ENCODE data around the gene EPDR1. TPM values are rescaled to one million over a fixed set of nuclear protein-coding genes. Genes with fewer than 3 reads are reported as not detected.

EPDR1 gene
- total RNA-seq (2012; rRNA removed) (under 0.01 TPM in 1 of 2 replicates, not detected in the other), polyA plus RNA-seq (2012; rRNA removed) (0.09 TPM in 1 of 2 replicates, not detected in the other), Bru-seq, nascent RNA (percentile 6 among the genes with signal in this experiment), BruChase-seq, experiment 1, labeled RNA remaining after a 6-hour chase (percentile 5 among the genes with signal in this experiment), BruChase-seq, experiment 2, labeled RNA remaining after a 2-hour chase (percentile 6 among the genes with signal in this experiment)
- 0.04 TPM in 1 of 2 replicates, not detected in the other for polyA plus RNA-seq (2012; cell fraction: cytosol; rRNA removed)
- not detected in 2 replicates for polyA plus RNA-seq (2012; cell fraction: nucleus; rRNA removed; ENCODE audit: low replicate concordance)
- long read RNA-seq: 0 reads

GRCh38 chr7:37920305-37920848 lies at the start of gene EPDR1:
Gene EPDR1 (plus strand): TSS chr7:37920640. CDS start chr7:37920940, 300 bp downstream.
- CTCF ChIA-PET: no interaction called here
- Histone ChIP-seq H3K4ac (ENCODE audit: low read depth, low read length) (no peak within 1 kb of the TSS), H3K9ac (ENCODE audit: low read depth, low read length) (no peak within 1 kb of the TSS), H3K23ac (ENCODE audit: low read depth, low read length) (no peak within 1 kb of the TSS), H2BK15ac (ENCODE audit: low read depth, low read length) (no peak within 1 kb of the TSS), H3K27ac (ENCODE audit: insufficient read depth, low read length) (no peak within 1 kb of the TSS), H3K27me3 (ENCODE audit: control insufficient read depth, insufficient read depth, low read length) (peaks cover 3% of the 10 kb centered on the region; the same call in 1 of the 2 replicates), H3K14ac (replicated peaks; ENCODE audit: low read depth, low read length) (no peak within 1 kb of the TSS), H3K79me1 (ENCODE audit: low read depth in 1 of 2, low read length in 2 of 2) (no peaks in the 10 kb centered on the region), H2BK5ac (ENCODE audit: low read depth, low read length, poor library complexity, severe bottlenecking) (no peak within 1 kb of the TSS), H4K20me1 (ENCODE audit: insufficient read depth, low read length) (no peaks in the 10 kb centered on the region), H3K36me3 (ENCODE audit: control insufficient read depth, insufficient read depth, low read length) (no peaks in the 10 kb centered on the region), H4K91ac (ENCODE audit: insufficient read depth, low read depth, low read length) (no peak within 1 kb of the TSS), H2AK9ac (replicated peaks; ENCODE audit: low read depth, low read length, poor library complexity) (no peak within 1 kb of the TSS), H2AFZ (replicated peaks; ENCODE audit: low read length, poor library complexity) (peak within 1 kb of the TSS; percentile 58), H3K18ac (ENCODE audit: low read depth, low read length) (no peak within 1 kb of the TSS), H3K9me3 (ENCODE audit: control insufficient read depth, insufficient read depth, low read length) (no peaks in the 10 kb centered on the region), H3K9me1 (ENCODE audit: insufficient read depth, low read length) (no peaks in the 10 kb centered on the region), H4K8ac (ENCODE audit: low read depth in 2 of 2, low read length in 2 of 2) (no peak within 1 kb of the TSS), H3K4me2 (ENCODE audit: low read depth, low read length) (no peak within 1 kb of the TSS; the same call in 1 of the 2 replicates), H3K4me1 (ENCODE audit: control insufficient read depth, insufficient read depth, low read length) (no peaks in the 10 kb centered on the region), H3K4me3 (ENCODE audit: insufficient read depth, low read depth, low read length) (no peak within 1 kb of the TSS), H2BK20ac (ENCODE audit: low read depth, low read length) (no peak within 1 kb of the TSS), H4K5ac (ENCODE audit: low read depth, low read length) (no peak within 1 kb of the TSS), H3K56ac (ENCODE audit: extremely low read depth, insufficient read depth, low read length) (no peak within 1 kb of the TSS), H2BK120ac (ENCODE audit: low read depth, low read length) (no peak within 1 kb of the TSS), H2AK5ac (ENCODE audit: low read depth, low read length) (no peak within 1 kb of the TSS)
- in situ Hi-C loops (cut with MboI; ENCODE audit: low sequenced_read_pairs) (no loop called here), intact Hi-C loops (cut with micrococcal nuclease) (no loop called here), dilution Hi-C loops (cut with HindIII; ENCODE audit: low sequenced_read_pairs, unreplicated experiment) (no loop called here)
- BruUV-seq (replicated peaks): no TSS peak
- no peak for ATAC-seq (ENCODE audit: low read depth)
- DNase-seq: no peak
- TF ChIP-seq MAFK (IDR thresholded peaks at IDR 0.05; ENCODE audit: low read depth, low read length) (no peak), CTCF (conservative IDR thresholded peaks at IDR 0.05; ENCODE audit: low read depth, low read length) (no peak), CEBPB (IDR thresholded peaks at IDR 0.05; ENCODE audit: low read depth, low read length) (no peak), RAD21 (IDR thresholded peaks at IDR 0.05; ENCODE audit: low read length) (no peak), CHD1 (IDR thresholded peaks at IDR 0.05; ENCODE audit: low read depth, low read length) (no peak), ELK1 (IDR thresholded peaks at IDR 0.05; ENCODE audit: borderline replicate concordance, low read depth, low read length) (no peak), USF2 (IDR thresholded peaks at IDR 0.05; ENCODE audit: low read depth, low read length) (no peak), MXI1 (IDR thresholded peaks at IDR 0.05; ENCODE audit: borderline replicate concordance, low read depth, low read length) (no peak), MAZ (IDR thresholded peaks at IDR 0.05; ENCODE audit: borderline replicate concordance, low read depth, low read length) (no peak), POLR2A (IDR thresholded peaks at IDR 0.05; ENCODE audit: low read depth, low read length) (no peak), NFE2L2 (IDR thresholded peaks at IDR 0.05; ENCODE audit: low read depth, low read length) (no peak), RFX5 (IDR thresholded peaks at IDR 0.05; ENCODE audit: low read depth, low read length) (no peak), BHLHE40 (IDR thresholded peaks at IDR 0.05; ENCODE audit: low read depth, low read length) (no peak)
- POLR2A ChIA-PET (ENCODE audit: unreplicated experiment): no interaction called here
- WGBS, 2 experiments (ENCODE audit: extremely low coverage in 2 of 2, insufficient read length in 1 of 2): 3% methylated on average over 11 of the region's 22 CpGs; no CpG with 5 or more reads in 1 of the 2 experiments
